Stimulated activated CD8-positive, alpha-beta memory T cell treated with anti-CD3 and anti-CD28 coated beads, Interleukin-7, amount 100 ng/mL, for 48 hours (primary cell): ENCODE measurements around the gene IGLL5.

Source experiments
- DNase-seq, 2 donors: peaks; one replicate each; pipeline ENCODE4 v3.0.0-alpha.2; 2020; ENCODE audit warnings: low read depth in 1 of 2; ENCODE audit errors: extremely low read depth in 1 of 2

The IGLL5 gene

GRCh38 chr22:22887621-22888503, at the start of gene IGLL5:
Gene IGLL5, plus strand, starts transcription at chr22:22887816. Its CDS starts 238 bp downstream, at chr22:22888054.
- no peak for DNase-seq

- no peak for DNase-seq
Observed at GRCh38 chr22:22838148-22838786, 49.3 kb upstream of the IGLL5 start.

GRCh38 chr22:22839570-22840314, 47.9 kb upstream of the IGLL5 start:
- no peak for DNase-seq

DNA sequence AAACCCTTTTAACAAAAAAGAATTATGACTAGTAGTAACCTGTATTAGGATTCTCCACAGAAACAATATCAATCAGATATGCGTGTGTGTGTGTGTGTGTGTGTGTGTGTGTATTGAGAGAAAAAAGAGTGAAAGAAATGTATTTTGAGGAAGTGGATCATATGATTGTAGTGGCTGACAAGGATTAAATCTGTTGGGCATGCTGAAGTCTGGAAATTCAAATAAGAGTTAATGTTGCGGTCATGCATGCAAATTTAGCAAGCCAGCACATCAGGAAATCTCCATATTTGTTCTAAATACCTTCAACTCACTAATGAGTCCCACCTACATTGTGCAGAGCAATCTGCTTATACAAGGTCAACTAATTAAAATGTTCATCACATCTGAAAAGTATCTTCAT, 46.8 kb upstream of the IGLL5 start:
- DNase-seq, result no peak

- DNase-seq, result no peak
Observed at GRCh38 chr22:22841598-22841997, 46.0 kb upstream of the IGLL5 start.

- DNase-seq, result no peak
Observed at GRCh38 chr22:22842085-22842484, 45.5 kb upstream of the IGLL5 start.

DNA sequence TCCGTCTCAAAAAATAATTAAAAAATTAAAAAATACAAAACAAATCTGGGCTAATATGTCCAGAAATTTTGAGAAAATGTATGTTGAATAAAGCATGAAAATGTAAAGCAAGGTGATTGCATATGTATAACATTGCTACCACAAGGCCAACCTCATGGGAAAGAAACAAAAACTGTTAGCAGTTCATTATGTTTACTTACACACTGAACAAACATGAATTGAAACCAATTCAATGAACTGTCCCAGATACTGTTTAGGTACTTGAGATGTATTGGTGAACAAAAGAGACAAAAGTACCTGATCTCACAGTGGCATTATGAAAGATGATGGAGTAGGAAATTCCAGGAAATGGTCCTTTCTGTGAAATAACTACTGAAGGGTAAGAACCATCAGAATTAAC, 43.8 kb upstream of the IGLL5 start:
- DNase-seq, result no peak

- no peak for DNase-seq
Observed at GRCh38 chr22:22847241-22847640, 40.4 kb upstream of the IGLL5 start.

- DNase-seq, result peak in 1 of 2 donors; percentile 40
Observed at GRCh38 chr22:22848364-22848866, 39.2 kb upstream of the IGLL5 start.

- DNase-seq, result no peak
Observed at GRCh38 chr22:22849640-22850610, 37.7 kb upstream of the IGLL5 start.

- DNase-seq, result no peak
Observed at GRCh38 chr22:22851969-22852368, 35.6 kb upstream of the IGLL5 start.

- DNase-seq, result no peak
Observed at GRCh38 chr22:22853713-22854112, 33.9 kb upstream of the IGLL5 start.

DNA sequence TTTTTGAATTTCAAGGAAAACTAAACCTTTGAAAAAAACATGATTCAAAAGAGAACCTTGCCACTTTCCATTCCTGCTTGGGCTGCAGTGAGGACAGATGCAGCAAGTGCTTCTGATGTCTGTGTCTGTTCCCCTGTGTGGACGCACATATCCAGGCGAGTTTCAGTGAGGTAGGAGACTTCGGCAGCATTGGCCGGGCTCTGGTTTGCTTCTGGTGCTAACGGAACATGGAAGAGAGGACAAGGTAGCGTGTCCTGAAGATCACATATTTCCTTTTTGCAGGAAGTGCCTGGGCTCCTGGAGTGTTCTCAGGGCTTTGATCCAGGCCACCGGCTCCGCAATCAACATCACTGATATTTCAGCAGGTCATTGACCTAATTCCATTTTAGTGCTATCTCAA, 33.1 kb upstream of the IGLL5 start:
- no peak for DNase-seq

GRCh38 chr22:22855085-22855484, 32.5 kb upstream of the IGLL5 start:
- DNase-seq, result no peak

DNA sequence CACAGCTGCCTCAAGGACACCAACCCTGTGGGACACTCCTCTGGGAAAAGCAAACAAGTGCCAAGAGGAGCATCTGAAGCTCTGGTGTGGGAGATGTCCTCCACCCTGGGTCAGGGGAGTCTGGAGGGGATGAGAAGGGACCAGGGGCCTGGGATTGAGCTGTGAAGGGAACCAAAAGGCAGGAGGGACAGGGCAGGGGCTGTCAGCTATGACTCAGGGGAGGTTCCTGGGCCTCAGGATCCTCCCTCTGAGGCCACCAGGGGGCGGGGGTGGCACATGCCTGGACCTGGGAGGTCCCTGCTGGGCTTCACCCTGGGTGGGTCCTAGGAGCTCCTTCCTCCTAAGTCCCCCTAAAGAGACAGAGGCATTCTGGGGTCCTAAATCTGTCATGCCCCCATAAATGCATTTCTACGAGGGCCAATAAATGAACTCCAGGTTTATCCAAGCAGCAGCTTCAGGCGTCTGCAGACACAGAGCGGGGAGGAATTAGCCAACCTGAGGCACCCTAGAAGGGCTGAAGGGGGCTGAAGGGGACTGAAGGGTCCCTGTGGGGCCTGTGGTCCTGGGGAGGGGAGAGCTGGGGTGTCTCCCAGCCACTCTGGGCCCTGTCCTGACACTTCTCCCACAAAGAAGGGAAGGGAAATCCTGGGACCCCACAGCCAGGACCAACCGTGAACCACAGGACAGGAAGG, 31.9 kb upstream of the IGLL5 start:
- peak in 1 of 2 donors; percentile 37 for DNase-seq

DNA sequence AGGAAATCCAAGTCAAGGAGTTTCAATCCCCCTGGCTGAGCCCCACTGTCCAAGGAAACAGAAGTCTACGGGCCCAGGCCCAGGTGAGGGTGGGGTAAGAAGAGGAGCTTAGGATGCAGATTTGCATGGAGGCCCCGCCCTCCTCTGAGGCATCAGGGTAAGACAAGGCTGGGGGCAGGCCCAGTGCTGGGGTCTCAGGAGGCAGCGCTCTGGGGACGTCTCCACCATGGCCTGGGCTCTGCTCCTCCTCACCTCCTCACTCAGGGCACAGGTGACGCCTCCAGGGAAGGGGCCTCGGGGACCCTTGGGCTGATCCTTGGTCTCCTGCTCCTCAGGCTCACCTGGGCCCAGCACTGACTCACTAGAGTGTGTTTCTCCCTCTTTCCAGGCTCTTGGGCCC, 31.3 kb upstream of the IGLL5 start:
- no peak for DNase-seq

DNA sequence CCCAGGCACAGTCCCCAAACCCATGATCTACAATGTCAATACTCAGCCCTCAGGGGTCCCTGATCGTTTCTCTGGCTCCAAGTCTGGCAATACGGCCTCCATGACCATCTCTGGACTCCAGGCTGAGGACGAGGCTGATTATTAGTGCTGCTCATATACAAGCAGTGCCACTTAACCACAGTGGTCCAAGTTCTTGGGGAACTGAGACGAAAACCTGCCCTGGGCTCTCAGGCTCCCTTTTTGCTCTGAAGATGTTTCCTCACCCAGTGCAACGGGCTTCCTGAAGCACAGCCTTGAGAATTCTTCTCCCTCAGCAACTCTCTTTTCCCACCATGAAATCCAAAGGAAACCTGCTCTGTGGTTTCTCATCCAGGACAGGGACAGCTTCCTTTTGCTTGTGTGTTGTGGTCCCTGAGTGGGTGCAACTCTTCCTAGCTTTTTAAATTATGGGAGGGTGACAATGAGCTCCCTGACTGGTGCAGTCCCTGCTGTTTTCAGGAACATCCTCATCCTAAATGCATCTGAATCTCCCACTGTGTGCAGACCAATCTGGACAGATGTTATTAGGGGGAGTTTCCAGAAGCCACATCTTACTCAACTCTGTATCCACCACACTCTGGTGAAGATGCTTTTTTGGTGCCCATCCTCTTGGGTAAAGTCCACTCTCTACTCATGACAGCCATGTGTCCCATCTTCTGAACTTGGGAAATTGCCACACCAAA, 30.6 kb upstream of the IGLL5 start:
- no peak for DNase-seq

DNA sequence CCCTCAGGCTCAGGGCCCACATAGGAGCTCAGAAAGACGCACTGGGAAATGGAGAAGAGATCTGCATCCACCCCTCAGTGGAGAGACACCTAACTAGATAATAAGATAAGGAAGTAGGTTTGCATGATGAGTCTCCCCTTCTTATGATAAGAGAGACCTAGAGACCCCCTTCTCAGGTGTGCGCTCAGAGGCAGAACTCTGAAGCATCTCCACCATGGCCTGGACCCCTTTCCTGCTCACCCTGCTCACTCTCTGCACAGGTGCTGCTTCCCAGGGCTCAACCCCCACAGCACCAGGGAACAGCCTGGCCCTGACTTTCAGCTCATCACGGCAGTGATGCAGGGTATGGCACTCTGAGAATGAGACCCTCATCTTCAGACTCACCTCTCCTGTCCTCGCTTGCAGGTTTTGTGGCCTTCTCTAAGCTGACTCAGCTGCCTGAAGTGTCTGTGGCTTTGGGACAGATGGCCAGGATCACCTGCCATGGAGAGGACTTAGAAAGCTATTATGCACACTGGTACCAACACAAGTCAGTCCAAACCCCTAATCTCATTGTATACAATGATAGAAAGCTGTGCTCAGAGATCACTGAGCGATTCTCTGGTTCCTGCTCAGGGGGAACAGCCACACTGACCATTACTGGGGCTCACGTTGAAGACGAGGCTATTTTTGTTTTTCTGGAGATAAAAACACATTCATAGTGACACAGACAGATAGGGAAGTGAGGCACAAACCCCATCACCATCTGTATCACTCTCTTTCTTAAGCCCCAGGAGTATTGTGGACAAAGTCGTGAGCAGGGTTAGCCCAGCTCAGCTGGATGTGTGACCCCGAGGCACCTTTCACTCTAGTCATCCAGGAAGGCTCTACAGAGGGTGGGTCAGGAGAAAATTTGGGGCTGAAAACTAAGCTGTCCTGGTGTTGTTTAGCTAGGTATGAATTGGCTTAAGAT, 29.7 kb upstream of the IGLL5 start:
- no peak for DNase-seq
